Measurements from ENCODE around the gene POLD1. TPM values are rescaled to one million over a fixed set of nuclear protein-coding genes. Genes with fewer than 3 reads are reported as not detected.

The POLD1 gene
- 16.9 and 19.7 TPM in 2 replicates for total RNA-seq

DNA sequence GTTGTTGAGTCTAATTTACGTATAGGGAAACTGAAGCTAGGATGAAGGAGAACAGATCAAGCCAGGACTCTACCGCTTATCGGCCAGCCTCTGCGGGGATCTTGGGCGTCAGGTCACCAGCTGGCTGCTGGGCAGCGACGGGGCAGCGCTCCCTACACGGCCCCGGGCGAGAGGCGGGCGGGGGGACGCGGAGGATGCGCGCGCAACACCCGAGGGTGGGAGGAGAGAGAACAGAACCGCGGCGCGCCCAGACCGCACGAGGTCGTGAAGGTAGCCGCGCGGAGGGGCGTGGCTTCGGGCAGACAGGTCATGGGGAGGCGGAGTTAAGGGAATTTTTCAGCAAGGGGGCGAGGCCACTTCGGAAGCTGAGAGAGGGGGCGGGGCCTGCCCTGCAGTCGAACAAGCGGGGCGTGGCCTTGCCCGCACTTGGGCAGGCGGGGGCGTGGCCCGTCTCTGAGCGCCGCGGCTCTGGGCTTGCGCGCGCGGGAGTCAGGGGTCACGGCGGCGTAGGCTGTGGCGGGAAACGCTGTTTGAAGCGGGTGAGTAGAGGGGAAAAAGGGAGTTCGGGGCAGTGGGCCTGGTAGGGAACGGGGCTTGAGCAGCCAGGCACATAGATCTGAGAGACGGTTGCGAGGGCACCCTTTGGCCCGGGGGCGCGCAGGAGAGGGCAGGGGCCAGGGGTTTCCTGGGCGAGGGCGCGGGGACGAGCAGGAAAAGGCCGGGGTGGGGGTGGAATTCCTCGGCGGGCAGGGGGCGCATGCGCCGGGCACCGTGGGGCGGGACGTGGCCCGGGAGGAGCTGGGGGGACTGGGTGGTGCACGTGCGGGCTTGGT, at the start of gene POLD1:
POLD1 (plus strand) TSS at position 496 of the 833 bp plus-strand sequence. CDS start 14,505 bp downstream, outside the sequence.

GRCh38 chr19:50365434-50366306, 18.5 kb upstream of the POLD1 start, which contains the start of gene NAPSA:
Gene NAPSA, minus strand, starts transcription at chr19:50365639. Its CDS starts 18 bp downstream, at chr19:50365621.

GRCh38 chr19:50376166-50377050, 7.7 kb upstream of the POLD1 start, which contains the start of gene NR1H2:
Gene NR1H2, plus strand, starts transcription at chr19:50376457. Its CDS starts 1,149 bp downstream, at chr19:50377606.

DNA sequence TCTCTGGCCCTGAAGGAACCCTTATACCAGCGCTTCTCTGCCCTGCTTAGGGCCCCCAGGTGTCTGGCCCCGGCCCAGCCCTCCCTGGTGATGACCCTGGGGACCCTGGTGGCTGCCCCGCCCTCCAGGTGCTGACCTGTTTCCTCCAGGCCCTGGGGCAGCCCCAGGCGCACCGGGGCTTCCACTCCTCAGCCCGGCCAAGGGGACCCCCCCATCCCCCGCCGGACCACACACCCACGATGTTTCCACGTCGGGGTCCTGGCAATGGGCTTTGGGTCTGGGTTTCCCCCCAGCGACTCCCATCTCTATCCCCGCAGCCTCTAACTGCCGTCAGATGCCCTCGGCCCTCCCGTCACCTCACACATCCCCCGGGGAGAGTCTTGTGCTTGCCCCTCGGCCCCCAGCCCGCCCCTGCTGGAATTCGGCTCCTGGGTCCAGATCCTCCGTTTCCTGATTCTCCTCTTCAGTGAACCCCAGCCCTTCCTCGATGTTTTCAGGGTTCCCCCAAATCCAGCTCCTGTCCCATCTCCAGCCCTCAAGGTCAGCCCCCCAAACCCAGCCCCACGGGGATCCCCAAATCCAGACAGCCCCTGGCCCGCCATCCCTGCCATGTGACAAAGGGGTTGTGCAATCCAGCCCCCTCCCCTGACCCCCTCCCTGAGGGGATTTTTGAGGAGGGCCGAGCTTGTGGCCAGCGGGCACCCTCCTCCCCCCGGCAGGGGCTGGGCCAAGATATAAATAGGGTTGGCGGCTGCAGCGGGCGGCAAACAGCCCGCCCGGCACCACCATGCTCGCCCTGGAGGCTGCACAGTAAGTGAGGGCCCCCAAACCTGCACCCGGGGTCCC, 34.3 kb downstream of the POLD1 start, which contains the start of gene SPIB:
SPIB (plus strand) TSS at position 763 of the 846 bp plus-strand sequence; CDS start at position 788, 25 bp downstream.

GRCh38 chr19:50432221-50433028, 48.3 kb downstream of the POLD1 start, which contains the start of gene MYBPC2:
Gene MYBPC2, plus strand, starts transcription at chr19:50432892. Its CDS starts 62 bp downstream, at chr19:50432954.

Other genes with a start within 250 kb of the POLD1 start
- gene IZUMO2, start 221.1 kb upstream of the POLD1 start, total RNA-seq: not detected in 2 replicates
- gene MYH14, start 180.7 kb upstream of the POLD1 start, total RNA-seq: under 0.01 and 0.09 TPM in 2 replicates
- not detected in 2 replicates for gene KCNC3, start 55.0 kb upstream of the POLD1 start, total RNA-seq
- 0.09 and 0.16 TPM in 2 replicates for gene NAPSA, start 18.7 kb upstream of the POLD1 start, total RNA-seq
- gene NR1H2, start 7.9 kb upstream of the POLD1 start, total RNA-seq: 53.0 and 74.5 TPM in 2 replicates
- gene SPIB, start 34.6 kb downstream of the POLD1 start, total RNA-seq: not detected in 2 replicates
- gene MYBPC2, start 48.5 kb downstream of the POLD1 start, total RNA-seq: under 0.01 TPM in 2 replicates
- gene EMC10, start 92.2 kb downstream of the POLD1 start, total RNA-seq: 32.5 and 38.9 TPM in 2 replicates
- 0.26 and 0.47 TPM in 2 replicates for gene GARIN5A, start 92.5 kb downstream of the POLD1 start, total RNA-seq
- gene JOSD2, start 126.8 kb downstream of the POLD1 start, total RNA-seq: 49.2 and 52.6 TPM in 2 replicates
- not detected in 2 replicates for gene ASPDH, start 129.6 kb downstream of the POLD1 start, total RNA-seq
- gene LRRC4B, start 184.1 kb downstream of the POLD1 start, total RNA-seq: under 0.01 and 0.94 TPM in 2 replicates

Data from bronchial smooth muscle cell (primary cell).